Activated naive CD4-positive, alpha-beta T cell treated with anti-CD3 and anti-CD28 coated beads for 36 hours (primary cell): ENCODE data around the gene PDXK. TPM values are rescaled to one million over a fixed set of nuclear protein-coding genes. Genes with fewer than 3 reads are reported as not detected.
"Not testable (repeated sequence)": the region's sequence is repeated elsewhere in the genome, so short reads cannot be mapped to it uniquely, and the experiment has no call there.

ENCODE experiments used
- CTCF ChIA-PET: fragments of 350-600 bp; sonication (Branson Sonifier 250); formaldehyde crosslinking; loops from one replicate; lab custom pipeline; 2021; ENCODE audit warnings: antibody characterized with exemption; lab: Charles Lee
- DNase-seq: peaks from one replicate; pipeline ENCODE4 v3.0.0-alpha.2; 2020
- H3K27ac Mint-ChIP-seq: one replicate; pipeline ENCODE4 v1.8.0; 2021; ENCODE audit warnings: mild to moderate bottlenecking, mixed read lengths
- H3K27me3 Mint-ChIP-seq: one replicate; pipeline ENCODE4 v1.8.0; 2021; ENCODE audit warnings: low read depth, mixed read lengths
- H3K36me3 Mint-ChIP-seq: one replicate; pipeline ENCODE4 v1.8.0; 2021; ENCODE audit warnings: low read depth, mixed read lengths
- H3K4me1 Mint-ChIP-seq: one replicate; pipeline ENCODE4 v1.8.0; 2021; ENCODE audit warnings: low read depth, mixed read lengths
- H3K4me3 Mint-ChIP-seq: one replicate; pipeline ENCODE4 v1.8.0; 2021; ENCODE audit warnings: mild to moderate bottlenecking, moderate library complexity, mixed read lengths
- H3K9me3 Mint-ChIP-seq: one replicate; pipeline ENCODE4 v1.8.0; 2021; ENCODE audit warnings: mixed read lengths
- intact Hi-C: fragments of 100-400 bp; cut with micrococcal nuclease; formaldehyde crosslinking; loops from one replicate; pipeline ENCODE4 v1.15.1; 2023
- total RNA-seq, 2 experiments: library from RNA; stranded (reverse); gene quantifications; one replicate each; pipeline ENCODE4 v1.2.3, GENCODE V29; 2021

Gene PDXK
- 100 to 1,000 TPM; 125 to 133 TPM for total RNA-seq

- DNase-seq = peak; percentile 82
- H3K9me3 Mint-ChIP-seq = no peaks in the 10 kb centered on the region
- CTCF ChIA-PET = interaction anchor here (0.7 to 1.8 kb wide), 3 partner anchors 10 to 362 kb away, joined by 3 to 7 read pairs (median 4); no protein-coding TSS in a partner anchor
- H3K4me1 Mint-ChIP-seq = peaks cover 21% of the 10 kb centered on the region
- peak within 1 kb of the TSS; percentile 61 for H3K27ac Mint-ChIP-seq
- H3K4me3 Mint-ChIP-seq = peak within 1 kb of the TSS; percentile 84
- H3K36me3 Mint-ChIP-seq = peaks cover 14% of the 10 kb centered on the region
- peaks cover 2% of the 10 kb centered on the region for H3K27me3 Mint-ChIP-seq
- intact Hi-C loops = loop anchor here (1.0 kb wide), 1 partner anchor 9 kb away; no protein-coding TSS in a partner anchor
Measured at GRCh38 chr21:43718872-43719747, at the start of gene PDXK. Gene PDXK (plus strand): TSS chr21:43719129. CDS start chr21:43719295, 166 bp downstream.

DNA sequence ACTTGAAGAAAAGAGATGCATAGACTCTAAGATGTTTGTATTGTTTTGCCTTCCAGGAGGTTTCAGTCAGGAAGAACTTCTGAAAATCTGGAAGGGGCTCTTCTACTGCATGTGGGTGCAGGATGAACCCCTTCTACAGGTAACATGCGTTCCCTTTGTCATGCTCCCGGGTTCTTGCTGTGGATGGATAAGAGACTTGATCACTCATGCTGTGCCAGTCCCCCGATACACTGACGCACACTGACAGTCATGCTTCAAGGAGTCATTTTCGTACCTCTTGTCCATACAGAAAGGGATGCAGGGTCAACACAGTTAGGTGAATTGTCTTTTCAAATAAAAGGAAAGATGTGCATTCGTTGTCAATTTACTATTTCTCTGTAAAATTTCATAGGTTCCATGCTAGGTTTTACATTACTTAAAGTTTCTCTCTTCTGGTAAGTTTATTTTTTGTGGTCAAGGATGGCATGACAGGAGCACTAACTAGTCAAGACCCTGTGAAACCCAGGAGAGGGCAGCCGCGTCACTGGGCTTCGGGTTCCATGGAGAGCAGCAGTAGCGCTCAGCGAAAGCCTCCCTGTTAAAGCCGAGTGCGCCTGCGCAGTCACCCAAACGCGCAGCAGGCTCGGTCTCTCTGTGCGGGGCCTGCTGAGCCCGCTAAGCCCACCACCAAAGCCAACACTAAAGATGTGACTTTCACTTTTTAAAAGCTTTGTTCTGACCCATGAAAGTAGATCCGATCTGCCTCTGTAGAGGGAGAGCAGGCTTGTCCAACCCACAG, 48.9 kb upstream of the PDXK start:
- H3K27me3 Mint-ChIP-seq = no peaks in the 10 kb centered on the region
- intact Hi-C loops = no loop called here
- no peaks in the 10 kb centered on the region for H3K9me3 Mint-ChIP-seq
- H3K36me3 Mint-ChIP-seq = peaks cover 41% of the 10 kb centered on the region
- H3K4me1 Mint-ChIP-seq = peaks cover 29% of the 10 kb centered on the region
- no peak overlapping the region for H3K4me3 Mint-ChIP-seq
- H3K27ac Mint-ChIP-seq = no peak overlapping the region
- DNase-seq = no peak
- CTCF ChIA-PET = no interaction called here

- H3K36me3 Mint-ChIP-seq = peaks cover 58% of the 10 kb centered on the region
Measured at GRCh38 chr21:43675871-43676270, 43.1 kb upstream of the PDXK start.

GRCh38 chr21:43676391-43676790, 42.5 kb upstream of the PDXK start:
- Mint-ChIP-seq H3K36me3 (peaks cover 57% of the 10 kb centered on the region), H3K4me3 (no peak overlapping the region), H3K4me1 (peaks cover 6% of the 10 kb centered on the region), H3K9me3 (no peaks in the 10 kb centered on the region), H3K27ac (no peak overlapping the region), H3K27me3 (no peaks in the 10 kb centered on the region)
- intact Hi-C loops = no loop called here
- DNase-seq = no peak
- CTCF ChIA-PET = interaction anchor here (0.6 to 1.0 kb wide), 2 partner anchors 42 to 113 kb away, joined by 3 to 4 read pairs; partner anchors contain the start of gene RRP1

More at GRCh38 chr21:43675871-43676270, 43.1 kb upstream of the PDXK start:
- peaks cover 6% of the 10 kb centered on the region for H3K4me1 Mint-ChIP-seq
- no peak overlapping the region for H3K4me3 Mint-ChIP-seq
- H3K9me3 Mint-ChIP-seq = no peaks in the 10 kb centered on the region
- no peak for DNase-seq
- no peak overlapping the region for H3K27ac Mint-ChIP-seq
- intact Hi-C loops = no loop called here
- CTCF ChIA-PET = interaction anchor here (0.6 to 1.0 kb wide), 2 partner anchors 41 to 114 kb away, joined by 3 to 4 read pairs; partner anchors contain the start of gene RRP1
- no peaks in the 10 kb centered on the region for H3K27me3 Mint-ChIP-seq

- Mint-ChIP-seq H3K27ac (no peak overlapping the region), H3K27me3 (no peaks in the 10 kb centered on the region), H3K9me3 (no peaks in the 10 kb centered on the region), H3K4me3 (no peak overlapping the region), H3K4me1 (peaks cover 6% of the 10 kb centered on the region), H3K36me3 (peaks cover 51% of the 10 kb centered on the region)
- no peak for DNase-seq
- CTCF ChIA-PET = no interaction called here
- intact Hi-C loops = no loop called here
Measured at GRCh38 chr21:43679951-43680350, 39.0 kb upstream of the PDXK start.

- H3K27me3 Mint-ChIP-seq, H3K4me3 Mint-ChIP-seq, intact Hi-C loops, H3K4me1 Mint-ChIP-seq, H3K9me3 Mint-ChIP-seq, H3K27ac Mint-ChIP-seq, DNase-seq: not testable (repeated sequence)
- H3K36me3 Mint-ChIP-seq = peaks cover 52% of the 10 kb centered on the region
- CTCF ChIA-PET = interaction anchor here (0.6 kb wide), 1 partner anchor 905 kb away, joined by 4 read pairs; no protein-coding TSS in a partner anchor
Measured at GRCh38 chr21:43680421-43680820, 38.5 kb upstream of the PDXK start.

DNA sequence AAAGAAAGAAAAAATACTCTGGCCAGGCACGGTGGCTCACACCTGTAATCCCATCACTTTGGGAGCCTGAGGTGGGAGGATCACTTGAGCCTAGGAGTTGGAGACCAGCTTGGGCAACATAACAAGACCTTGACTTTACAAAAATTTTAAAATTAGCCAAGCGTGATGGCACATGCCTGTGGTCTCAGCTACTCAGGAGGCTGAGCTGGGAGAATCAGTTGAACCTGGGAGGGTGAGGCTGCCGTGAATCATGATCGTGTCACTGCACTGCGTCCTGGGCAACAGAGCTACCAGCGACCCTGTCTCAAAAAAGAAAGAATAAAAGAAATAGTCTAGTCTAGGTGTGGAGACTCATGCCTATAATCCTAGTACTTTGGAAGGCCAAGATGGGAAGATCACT, 37.3 kb upstream of the PDXK start:
- no peak overlapping the region for H3K4me3 Mint-ChIP-seq
- DNase-seq = no peak
- no peak overlapping the region for H3K27ac Mint-ChIP-seq
- H3K36me3 Mint-ChIP-seq = peaks cover 54% of the 10 kb centered on the region
- CTCF ChIA-PET = no interaction called here
- H3K27me3 Mint-ChIP-seq = no peaks in the 10 kb centered on the region
- peaks cover 6% of the 10 kb centered on the region for H3K4me1 Mint-ChIP-seq
- H3K9me3 Mint-ChIP-seq = no peaks in the 10 kb centered on the region
- intact Hi-C loops = no loop called here

GRCh38 chr21:43684424-43684823, 34.5 kb upstream of the PDXK start:
- Mint-ChIP-seq H3K4me1 (no peaks in the 10 kb centered on the region), H3K9me3 (no peaks in the 10 kb centered on the region), H3K27ac (no peak overlapping the region), H3K27me3 (no peaks in the 10 kb centered on the region), H3K4me3 (no peak overlapping the region), H3K36me3 (peaks cover 48% of the 10 kb centered on the region)
- DNase-seq = no peak
- intact Hi-C loops = no loop called here
- CTCF ChIA-PET = no interaction called here

DNA sequence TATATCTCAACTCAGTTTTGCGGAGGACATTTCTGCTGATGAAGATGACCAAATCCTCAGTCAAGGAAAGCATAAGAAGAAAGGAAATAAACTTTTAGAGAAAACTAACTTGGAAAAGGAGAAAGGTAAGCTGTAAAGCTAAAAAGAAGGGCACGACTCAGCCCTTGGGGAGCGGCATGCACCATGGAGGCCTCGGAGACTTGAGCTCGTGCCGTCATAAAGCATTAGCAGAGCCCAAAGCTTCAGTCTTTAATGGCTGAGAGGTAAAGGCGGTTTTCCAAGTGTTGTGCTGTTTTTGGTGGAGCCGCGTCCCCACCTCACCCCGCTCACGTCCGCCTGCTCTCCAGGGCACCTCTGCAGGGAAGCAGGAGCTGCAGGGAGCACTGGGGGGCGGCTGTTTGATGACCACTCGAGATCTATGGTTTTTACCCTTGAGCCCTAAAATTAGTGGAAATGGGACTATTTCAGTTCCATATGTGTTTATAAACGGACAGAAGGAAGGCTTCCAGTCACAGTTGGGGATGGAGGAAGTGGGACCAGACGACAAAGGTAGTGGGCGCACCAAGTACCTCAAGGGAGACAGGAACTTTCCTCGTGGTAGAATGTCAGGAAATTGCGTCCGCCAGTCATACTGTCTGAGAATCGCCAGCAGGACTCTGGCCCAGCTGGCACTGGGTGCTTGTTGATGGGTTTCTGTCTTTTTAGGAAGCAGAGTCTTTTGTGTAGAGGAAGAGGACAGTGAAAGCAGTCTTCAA, 31.9 kb upstream of the PDXK start:
- intact Hi-C loops = no loop called here
- Mint-ChIP-seq H3K36me3 (peaks cover 51% of the 10 kb centered on the region), H3K4me3 (no peak overlapping the region), H3K9me3 (no peaks in the 10 kb centered on the region), H3K4me1 (no peaks in the 10 kb centered on the region), H3K27ac (no peak overlapping the region), H3K27me3 (no peaks in the 10 kb centered on the region)
- CTCF ChIA-PET = no interaction called here
- no peak for DNase-seq

DNA sequence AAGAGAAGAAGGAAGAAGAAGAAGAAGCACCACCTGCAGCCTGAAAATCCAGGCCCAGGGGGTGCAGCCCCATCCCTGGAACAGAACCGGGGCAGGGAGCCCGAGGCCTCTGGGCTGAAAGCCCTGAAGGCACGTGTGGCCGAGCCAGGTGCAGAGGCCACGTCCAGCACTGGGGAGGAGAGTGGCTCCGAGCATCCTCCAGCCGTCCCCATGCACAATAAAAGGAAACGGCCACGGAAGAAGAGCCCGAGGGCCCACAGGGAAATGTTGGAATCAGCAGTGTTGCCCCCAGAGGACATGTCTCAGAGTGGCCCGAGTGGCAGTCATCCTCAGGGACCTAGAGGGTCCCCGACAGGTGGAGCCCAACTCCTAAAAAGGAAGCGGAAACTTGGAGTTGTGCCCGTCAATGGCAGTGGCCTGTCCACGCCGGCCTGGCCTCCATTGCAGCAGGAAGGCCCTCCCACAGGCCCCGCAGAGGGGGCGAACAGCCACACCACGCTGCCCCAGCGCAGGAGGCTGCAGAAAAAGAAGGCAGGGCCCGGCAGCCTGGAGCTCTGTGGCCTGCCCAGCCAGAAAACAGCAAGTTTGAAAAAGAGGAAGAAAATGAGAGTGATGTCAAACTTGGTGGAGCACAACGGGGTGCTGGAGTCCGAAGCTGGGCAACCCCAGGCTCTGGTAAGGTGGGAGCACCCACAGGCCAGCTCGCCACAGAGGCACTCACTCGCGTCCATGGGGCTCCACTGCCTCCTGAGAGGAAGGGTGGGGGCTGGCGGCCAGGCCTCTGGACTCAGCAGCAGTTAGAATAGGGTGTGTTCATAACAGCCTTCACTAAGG, 31.1 kb upstream of the PDXK start:
- Mint-ChIP-seq H3K9me3 (no peaks in the 10 kb centered on the region), H3K4me3 (no peak overlapping the region), H3K27me3 (no peaks in the 10 kb centered on the region), H3K27ac (no peak overlapping the region), H3K4me1 (no peaks in the 10 kb centered on the region), H3K36me3 (peaks cover 52% of the 10 kb centered on the region)
- CTCF ChIA-PET = no interaction called here
- intact Hi-C loops = no loop called here
- no peak for DNase-seq

DNA sequence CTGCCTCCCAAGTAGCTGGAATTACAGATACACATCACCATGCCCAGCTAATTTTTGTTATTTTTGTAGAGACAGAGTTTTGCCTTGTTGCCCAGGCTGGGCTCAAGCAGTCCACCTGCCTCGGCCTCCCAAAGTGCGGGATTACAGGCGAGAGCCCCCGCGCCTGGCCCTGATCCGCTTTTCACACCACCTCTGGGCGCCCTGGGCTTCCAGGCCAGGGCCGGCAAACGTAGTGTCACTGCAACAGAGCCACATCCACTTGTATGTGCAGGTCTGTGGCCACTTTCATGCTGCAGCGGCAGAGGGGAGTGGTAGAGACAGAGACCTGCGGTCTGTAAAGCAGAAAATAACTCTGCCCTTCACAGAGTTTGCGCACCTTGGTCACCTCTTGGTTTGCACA, 30.0 kb upstream of the PDXK start:
- CTCF ChIA-PET = no interaction called here
- H3K4me3 Mint-ChIP-seq = no peak overlapping the region
- no peak overlapping the region for H3K27ac Mint-ChIP-seq
- DNase-seq = no peak
- H3K9me3 Mint-ChIP-seq = no peaks in the 10 kb centered on the region
- H3K4me1 Mint-ChIP-seq = no peaks in the 10 kb centered on the region
- peaks cover 58% of the 10 kb centered on the region for H3K36me3 Mint-ChIP-seq
- intact Hi-C loops = no loop called here
- no peaks in the 10 kb centered on the region for H3K27me3 Mint-ChIP-seq
